ENCODE measurements around the gene PRKCA.

The PRKCA gene

DNA sequence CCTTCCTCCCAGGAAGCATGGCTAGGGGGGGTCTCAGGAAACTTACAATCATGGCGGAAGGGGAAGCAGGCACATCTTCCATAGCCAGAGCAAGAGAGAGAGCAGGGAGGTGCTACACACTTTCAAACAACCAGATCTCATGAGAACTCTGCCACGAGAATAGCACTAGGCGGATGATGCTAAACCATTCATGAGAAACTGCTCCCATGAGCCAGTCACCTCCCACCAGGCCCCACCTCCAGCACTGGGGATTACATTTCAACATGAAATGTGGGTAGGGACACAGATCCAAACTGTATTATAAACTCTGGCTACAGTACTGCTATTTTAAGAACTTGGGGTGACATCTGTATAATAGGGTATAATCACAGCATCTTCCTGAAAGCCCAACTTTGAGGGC is 449.4 kb downstream of the PRKCA start:
- Histone ChIP-seq H3K36me3 (ENCODE audit: insufficient read depth) (no peaks in the 10 kb centered on the region), H2AFZ (ENCODE audit: low read depth) (no peak overlapping the region), H3K27me3 (ENCODE audit: insufficient read depth, low read depth) (no peaks in the 10 kb centered on the region), H3K9ac (no peak overlapping the region), H3K4me2 (no peak overlapping the region), H4K20me1 (ENCODE audit: insufficient read depth) (no peaks in the 10 kb centered on the region), H3K79me2 (ENCODE audit: insufficient read depth, low read depth) (no peaks in the 10 kb centered on the region), H3K4me3 (IDR thresholded peaks at IDR 0.05; ENCODE audit: insufficient read depth, low read depth, low read length) (no peak overlapping the region), H3K4me1 (ENCODE audit: low read depth, poor library complexity, severe bottlenecking) (no peaks in the 10 kb centered on the region), H3K27ac (no peak overlapping the region)
- TF ChIP-seq, protein P1, sequence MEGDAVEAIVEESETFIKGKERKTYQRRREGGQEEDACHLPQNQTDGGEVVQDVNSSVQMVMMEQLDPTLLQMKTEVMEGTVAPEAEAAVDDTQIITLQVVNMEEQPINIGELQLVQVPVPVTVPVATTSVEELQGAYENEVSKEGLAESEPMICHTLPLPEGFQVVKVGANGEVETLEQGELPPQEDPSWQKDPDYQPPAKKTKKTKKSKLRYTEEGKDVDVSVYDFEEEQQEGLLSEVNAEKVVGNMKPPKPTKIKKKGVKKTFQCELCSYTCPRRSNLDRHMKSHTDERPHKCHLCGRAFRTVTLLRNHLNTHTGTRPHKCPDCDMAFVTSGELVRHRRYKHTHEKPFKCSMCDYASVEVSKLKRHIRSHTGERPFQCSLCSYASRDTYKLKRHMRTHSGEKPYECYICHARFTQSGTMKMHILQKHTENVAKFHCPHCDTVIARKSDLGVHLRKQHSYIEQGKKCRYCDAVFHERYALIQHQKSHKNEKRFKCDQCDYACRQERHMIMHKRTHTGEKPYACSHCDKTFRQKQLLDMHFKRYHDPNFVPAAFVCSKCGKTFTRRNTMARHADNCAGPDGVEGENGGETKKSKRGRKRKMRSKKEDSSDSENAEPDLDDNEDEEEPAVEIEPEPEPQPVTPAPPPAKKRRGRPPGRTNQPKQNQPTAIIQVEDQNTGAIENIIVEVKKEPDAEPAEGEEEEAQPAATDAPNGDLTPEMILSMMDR (conservative IDR thresholded peaks at IDR 0.05; ENCODE audit: low read depth, low read length) = no peak

DNA sequence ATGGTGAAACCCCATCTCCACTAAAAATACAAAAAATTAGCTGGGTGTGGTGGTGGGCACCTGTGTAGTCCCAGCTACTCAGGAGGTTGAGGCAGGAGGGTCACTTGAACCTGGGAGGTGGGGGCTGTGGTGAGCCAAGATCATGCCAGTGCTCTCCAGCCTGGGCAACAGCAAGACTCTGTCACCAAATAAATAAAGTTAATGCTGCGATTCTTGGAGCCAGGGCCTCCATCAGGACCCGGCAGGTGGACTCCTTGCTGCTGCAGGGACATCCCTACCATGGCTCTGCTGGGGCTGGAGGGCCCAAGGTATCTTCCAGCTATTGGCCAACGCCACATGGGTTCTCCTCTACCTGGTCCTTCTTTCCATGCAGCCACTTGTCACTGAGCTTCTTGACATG is 450.0 kb downstream of the PRKCA start:
- Histone ChIP-seq H3K27ac (no peak overlapping the region), H3K36me3 (ENCODE audit: insufficient read depth) (no peaks in the 10 kb centered on the region), H2AFZ (ENCODE audit: low read depth) (no peak overlapping the region), H3K9ac (no peak overlapping the region), H3K4me1 (ENCODE audit: low read depth, poor library complexity, severe bottlenecking) (no peaks in the 10 kb centered on the region), H3K4me2 (no peak overlapping the region), H4K20me1 (ENCODE audit: insufficient read depth) (no peaks in the 10 kb centered on the region), H3K27me3 (ENCODE audit: insufficient read depth, low read depth) (no peaks in the 10 kb centered on the region), H3K4me3 (IDR thresholded peaks at IDR 0.05; ENCODE audit: insufficient read depth, low read depth, low read length) (no peak overlapping the region), H3K79me2 (ENCODE audit: insufficient read depth, low read depth) (no peaks in the 10 kb centered on the region)
- TF ChIP-seq, protein P1 (conservative IDR thresholded peaks at IDR 0.05; ENCODE audit: low read depth, low read length) = no peak

- no peak overlapping the region for H3K4me2 ChIP-seq
- H3K9ac ChIP-seq = no peak overlapping the region
- H2AFZ ChIP-seq (ENCODE audit: low read depth) = no peak overlapping the region
- no peaks in the 10 kb centered on the region for H3K79me2 ChIP-seq (ENCODE audit: insufficient read depth, low read depth)
- H3K27ac ChIP-seq = no peak overlapping the region
- H3K4me3 ChIP-seq (IDR thresholded peaks at IDR 0.05; ENCODE audit: insufficient read depth, low read depth, low read length) = no peak overlapping the region
- TF ChIP-seq, protein P1 (conservative IDR thresholded peaks at IDR 0.05; ENCODE audit: low read depth, low read length) = no peak
- no peaks in the 10 kb centered on the region for H3K36me3 ChIP-seq (ENCODE audit: insufficient read depth)
- no peaks in the 10 kb centered on the region for H4K20me1 ChIP-seq (ENCODE audit: insufficient read depth)
- H3K4me1 ChIP-seq (ENCODE audit: low read depth, poor library complexity, severe bottlenecking) = no peaks in the 10 kb centered on the region
- no peaks in the 10 kb centered on the region for H3K27me3 ChIP-seq (ENCODE audit: insufficient read depth, low read depth)
Measured at GRCh38 chr17:66753126-66753920, 450.9 kb downstream of the PRKCA start.

DNA sequence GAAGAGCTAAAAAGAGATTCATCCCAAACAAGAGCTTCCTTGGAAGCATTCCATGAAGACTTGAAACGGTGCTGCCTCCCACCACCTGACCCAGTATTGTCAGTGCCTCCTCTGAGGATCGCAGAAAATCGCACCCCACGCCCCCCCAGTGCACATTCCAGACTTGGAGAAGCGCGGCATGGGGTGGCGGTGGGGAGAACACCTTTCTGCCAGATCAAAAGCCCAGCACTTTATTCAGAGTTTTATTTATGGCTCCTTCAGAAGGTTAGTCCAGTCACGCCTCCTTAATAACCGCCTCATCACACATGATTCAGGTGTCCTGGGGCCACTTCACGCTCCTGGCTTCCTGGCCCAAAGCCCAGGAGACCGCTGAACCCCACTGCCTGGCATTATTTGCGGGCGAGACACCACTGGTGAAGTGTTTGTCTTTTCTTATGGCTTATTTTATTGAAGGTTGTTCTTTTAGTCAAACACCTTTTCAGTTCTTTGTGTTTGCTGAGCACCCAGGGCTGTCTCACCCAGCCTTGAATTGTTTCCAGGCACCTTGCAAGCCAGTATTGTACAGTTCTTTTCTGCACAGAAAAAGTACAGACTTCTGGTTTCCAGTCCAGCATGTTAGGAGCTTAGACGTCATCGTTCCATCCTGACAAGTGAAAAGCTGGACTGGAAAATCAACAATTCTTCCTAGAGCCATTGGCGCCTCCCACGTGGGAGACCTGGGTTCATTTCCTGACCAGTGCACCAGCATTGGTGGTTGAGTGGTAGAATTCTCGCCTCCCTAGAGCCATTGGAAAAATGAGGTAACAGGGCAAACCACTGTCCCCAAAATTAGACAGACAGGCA is 452.9 kb downstream of the PRKCA start:
- H3K4me2 ChIP-seq = no peak overlapping the region
- no peaks in the 10 kb centered on the region for H3K79me2 ChIP-seq (ENCODE audit: insufficient read depth, low read depth)
- TF ChIP-seq, protein P1 (conservative IDR thresholded peaks at IDR 0.05; ENCODE audit: low read depth, low read length) = no peak
- no peak overlapping the region for H2AFZ ChIP-seq (ENCODE audit: low read depth)
- H3K27ac ChIP-seq = no peak overlapping the region
- no peaks in the 10 kb centered on the region for H4K20me1 ChIP-seq (ENCODE audit: insufficient read depth)
- H3K9ac ChIP-seq = no peak overlapping the region
- no peaks in the 10 kb centered on the region for H3K27me3 ChIP-seq (ENCODE audit: insufficient read depth, low read depth)
- no peaks in the 10 kb centered on the region for H3K36me3 ChIP-seq (ENCODE audit: insufficient read depth)
- no peaks in the 10 kb centered on the region for H3K4me1 ChIP-seq (ENCODE audit: low read depth, poor library complexity, severe bottlenecking)
- no peak overlapping the region for H3K4me3 ChIP-seq (IDR thresholded peaks at IDR 0.05; ENCODE audit: insufficient read depth, low read depth, low read length)
